SH-SY5Y (cell line): ENCODE data around the gene KIFC3.

Experiments used
- GATA2 ChIP-seq: IDR thresholded peaks from 2 replicates; pipeline ENCODE4 v1.6.1; 2011; ENCODE audit warnings: mild to moderate bottlenecking, low read depth, low read length
- GATA3 ChIP-seq: IDR thresholded peaks from 2 replicates; pipeline ENCODE4 v1.6.1; 2011; ENCODE audit warnings: low read depth, mild to moderate bottlenecking, low read length, moderate library complexity

- no peak for TF ChIP-seq GATA2
- no peak for TF ChIP-seq GATA3
Measured at GRCh38 chr16:57742543-57742942, 59.7 kb downstream of the KIFC3 start.
